OCI-LY1 (cell line): ENCODE measurements around the gene EDDM3A.

ENCODE experiments used
- EZH2 ChIP-seq: fragments of 200-600 bp; sonication (generic), shearing (Covaris generic); IDR thresholded peaks from 2 replicates; pipeline ENCODE4 v1.8.0; 2017; ENCODE audit warnings: borderline replicate concordance, mixed run types, mild to moderate bottlenecking, antibody characterized with exemption, low read length, moderate library complexity, mixed read lengths
- TF ChIP-seq, protein P1 (sequence below): fragments of 200-600 bp; sonication (generic), shearing (Covaris generic); IDR thresholded peaks from 2 replicates; pipeline ENCODE4 v1.5.1; 2017; ENCODE audit warnings: mild to moderate bottlenecking, antibody characterized with exemption, low read length, moderate library complexity, mixed read lengths

DNA sequence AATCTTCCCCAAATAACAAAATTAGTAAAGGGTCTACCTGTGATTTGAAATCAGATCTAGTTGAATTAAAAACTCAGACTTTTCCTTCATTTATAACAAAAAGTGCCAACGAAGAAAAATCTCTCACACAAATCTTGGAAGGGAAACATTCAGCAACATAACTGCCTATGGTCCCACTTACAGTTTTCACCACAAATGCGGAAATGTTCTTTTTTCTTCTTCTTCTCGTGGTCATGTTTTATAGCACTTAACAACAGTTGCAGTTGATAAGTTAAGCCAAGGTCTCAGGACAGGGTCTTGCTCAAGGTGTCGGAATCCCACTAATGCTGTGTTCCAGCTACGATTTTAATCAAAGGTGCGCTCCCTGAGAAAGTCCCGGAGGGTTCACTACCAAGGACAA lies 45.5 kb downstream of the EDDM3A start:
- TF ChIP-seq, protein P1, sequence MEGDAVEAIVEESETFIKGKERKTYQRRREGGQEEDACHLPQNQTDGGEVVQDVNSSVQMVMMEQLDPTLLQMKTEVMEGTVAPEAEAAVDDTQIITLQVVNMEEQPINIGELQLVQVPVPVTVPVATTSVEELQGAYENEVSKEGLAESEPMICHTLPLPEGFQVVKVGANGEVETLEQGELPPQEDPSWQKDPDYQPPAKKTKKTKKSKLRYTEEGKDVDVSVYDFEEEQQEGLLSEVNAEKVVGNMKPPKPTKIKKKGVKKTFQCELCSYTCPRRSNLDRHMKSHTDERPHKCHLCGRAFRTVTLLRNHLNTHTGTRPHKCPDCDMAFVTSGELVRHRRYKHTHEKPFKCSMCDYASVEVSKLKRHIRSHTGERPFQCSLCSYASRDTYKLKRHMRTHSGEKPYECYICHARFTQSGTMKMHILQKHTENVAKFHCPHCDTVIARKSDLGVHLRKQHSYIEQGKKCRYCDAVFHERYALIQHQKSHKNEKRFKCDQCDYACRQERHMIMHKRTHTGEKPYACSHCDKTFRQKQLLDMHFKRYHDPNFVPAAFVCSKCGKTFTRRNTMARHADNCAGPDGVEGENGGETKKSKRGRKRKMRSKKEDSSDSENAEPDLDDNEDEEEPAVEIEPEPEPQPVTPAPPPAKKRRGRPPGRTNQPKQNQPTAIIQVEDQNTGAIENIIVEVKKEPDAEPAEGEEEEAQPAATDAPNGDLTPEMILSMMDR, result no peak
- no peak for TF ChIP-seq EZH2
